ENCODE data around the gene BEST3.

DNA sequence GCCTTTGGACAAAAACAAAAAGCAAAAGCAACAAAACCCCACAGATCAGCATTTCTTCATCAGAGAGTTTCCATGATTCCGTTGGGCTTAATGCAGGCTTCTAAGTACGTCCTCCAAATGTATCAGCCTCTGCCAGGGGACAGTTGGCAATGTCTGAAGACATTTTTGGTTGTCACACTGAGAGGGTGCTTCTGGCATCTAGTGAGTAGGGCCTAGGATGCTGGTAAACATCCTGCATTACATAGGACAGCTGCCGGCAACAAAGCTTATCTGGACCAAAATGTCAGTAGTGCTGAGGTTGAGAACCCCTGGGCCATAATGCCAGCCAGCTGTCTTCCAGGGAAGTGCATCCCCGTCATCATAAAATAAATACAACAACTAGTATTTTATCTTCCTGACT, 79.0 kb downstream of the BEST3 start:
- TF ChIP-seq, protein P1, sequence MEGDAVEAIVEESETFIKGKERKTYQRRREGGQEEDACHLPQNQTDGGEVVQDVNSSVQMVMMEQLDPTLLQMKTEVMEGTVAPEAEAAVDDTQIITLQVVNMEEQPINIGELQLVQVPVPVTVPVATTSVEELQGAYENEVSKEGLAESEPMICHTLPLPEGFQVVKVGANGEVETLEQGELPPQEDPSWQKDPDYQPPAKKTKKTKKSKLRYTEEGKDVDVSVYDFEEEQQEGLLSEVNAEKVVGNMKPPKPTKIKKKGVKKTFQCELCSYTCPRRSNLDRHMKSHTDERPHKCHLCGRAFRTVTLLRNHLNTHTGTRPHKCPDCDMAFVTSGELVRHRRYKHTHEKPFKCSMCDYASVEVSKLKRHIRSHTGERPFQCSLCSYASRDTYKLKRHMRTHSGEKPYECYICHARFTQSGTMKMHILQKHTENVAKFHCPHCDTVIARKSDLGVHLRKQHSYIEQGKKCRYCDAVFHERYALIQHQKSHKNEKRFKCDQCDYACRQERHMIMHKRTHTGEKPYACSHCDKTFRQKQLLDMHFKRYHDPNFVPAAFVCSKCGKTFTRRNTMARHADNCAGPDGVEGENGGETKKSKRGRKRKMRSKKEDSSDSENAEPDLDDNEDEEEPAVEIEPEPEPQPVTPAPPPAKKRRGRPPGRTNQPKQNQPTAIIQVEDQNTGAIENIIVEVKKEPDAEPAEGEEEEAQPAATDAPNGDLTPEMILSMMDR (IDR thresholded peaks at IDR 0.05), result no peak
- TF ChIP-seq POLR2A (IDR thresholded peaks at IDR 0.05), result no peak
